ENCODE measurements around the gene LYZ. TPM values are rescaled to one million over a fixed set of nuclear protein-coding genes. Genes with fewer than 3 reads are reported as not detected.
"Not testable (repeated sequence)": the region's sequence is repeated elsewhere in the genome, so short reads cannot be mapped to it uniquely, and the experiment has no call there.

Gene LYZ
- total RNA-seq = 55.5 TPM

DNA sequence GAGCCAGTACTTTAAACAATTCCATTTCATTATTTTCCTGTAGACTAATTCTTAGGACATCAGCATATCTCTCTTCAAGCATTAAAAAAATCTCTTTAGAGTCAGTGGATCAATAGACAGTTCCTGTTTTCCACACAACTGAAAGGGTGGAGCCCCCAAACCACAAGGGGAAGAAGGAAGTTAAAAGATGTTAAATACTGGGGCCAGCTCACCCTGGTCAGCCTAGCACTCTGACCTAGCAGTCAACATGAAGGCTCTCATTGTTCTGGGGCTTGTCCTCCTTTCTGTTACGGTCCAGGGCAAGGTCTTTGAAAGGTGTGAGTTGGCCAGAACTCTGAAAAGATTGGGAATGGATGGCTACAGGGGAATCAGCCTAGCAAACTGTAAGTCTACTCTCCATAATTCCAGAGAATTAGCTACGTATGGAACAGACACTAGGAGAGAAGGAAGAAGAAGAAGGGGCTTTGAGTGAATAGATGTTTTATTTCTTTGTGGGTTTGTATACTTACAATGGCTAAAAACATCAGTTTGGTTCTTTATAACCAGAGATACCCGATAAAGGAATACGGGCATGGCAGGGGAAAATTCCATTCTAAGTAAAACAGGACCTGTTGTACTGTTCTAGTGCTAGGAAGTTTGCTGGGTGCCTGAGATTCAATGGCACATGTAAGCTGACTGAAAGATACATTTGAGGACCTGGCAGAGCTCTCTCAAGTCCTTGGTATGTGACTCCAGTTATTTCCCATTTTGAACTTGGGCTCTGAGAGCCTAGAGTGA is at the start of gene LYZ:
TSS of gene LYZ (plus strand) at position 220 of the 777 bp plus-strand sequence. CDS start at position 248, 28 bp downstream.
- peak in 2 of 3 donors; percentile 32 to 40 for DNase-seq (ENCODE audit: low read depth in 2 of 3, low spot score in 2 of 3)

GRCh38 chr12:69298947-69299346 is 49.2 kb upstream of the LYZ start:
- DNase-seq (ENCODE audit: low read depth in 2 of 3, low spot score in 2 of 3) = no peak

DNA sequence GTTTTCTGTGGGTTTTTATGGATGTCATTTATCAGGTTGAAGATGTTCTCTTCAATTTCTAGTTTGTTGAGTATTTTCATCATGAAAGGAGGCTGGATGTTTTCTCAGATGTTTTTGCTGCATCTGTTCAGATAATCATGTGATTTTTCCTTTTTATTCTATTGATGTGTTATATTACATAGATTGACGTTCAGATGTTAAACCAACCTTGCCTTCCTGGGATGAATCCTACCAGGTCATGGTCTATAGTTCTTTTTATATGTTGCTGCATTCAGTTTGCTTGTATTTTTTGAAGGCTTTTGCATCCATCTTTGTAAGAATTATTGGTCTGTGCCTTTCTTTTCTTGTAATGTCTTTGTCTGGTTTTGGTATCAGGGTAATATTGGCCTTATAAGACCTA is 43.9 kb upstream of the LYZ start:
- no peak for DNase-seq (ENCODE audit: low read depth in 2 of 3, low spot score in 2 of 3)

DNA sequence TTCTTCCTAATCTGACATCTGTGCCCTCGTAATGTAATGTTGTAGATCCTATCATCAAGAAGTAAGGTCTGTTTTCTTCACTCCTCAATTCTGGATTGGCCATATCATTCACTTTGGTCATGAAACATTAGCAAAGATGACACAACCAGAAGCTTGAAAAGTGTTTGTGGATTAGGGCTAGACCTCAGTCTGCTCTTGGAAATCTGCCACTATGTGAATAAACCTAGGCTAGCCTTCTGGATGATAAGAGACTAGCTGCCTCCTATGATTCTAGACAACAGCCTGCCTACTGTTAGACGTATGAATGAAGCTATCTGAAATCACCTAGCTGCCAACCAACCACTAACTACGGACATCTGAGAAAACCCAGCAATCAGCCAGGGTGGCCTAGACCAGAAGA is 38.7 kb upstream of the LYZ start:
- no peak for DNase-seq (ENCODE audit: low read depth in 2 of 3, low spot score in 2 of 3)

- DNase-seq (ENCODE audit: low read depth in 2 of 3, low spot score in 2 of 3) = no peak
These were observed 35.0 kb upstream of the LYZ start for GRCh38 chr12:69313209-69313608.

DNA sequence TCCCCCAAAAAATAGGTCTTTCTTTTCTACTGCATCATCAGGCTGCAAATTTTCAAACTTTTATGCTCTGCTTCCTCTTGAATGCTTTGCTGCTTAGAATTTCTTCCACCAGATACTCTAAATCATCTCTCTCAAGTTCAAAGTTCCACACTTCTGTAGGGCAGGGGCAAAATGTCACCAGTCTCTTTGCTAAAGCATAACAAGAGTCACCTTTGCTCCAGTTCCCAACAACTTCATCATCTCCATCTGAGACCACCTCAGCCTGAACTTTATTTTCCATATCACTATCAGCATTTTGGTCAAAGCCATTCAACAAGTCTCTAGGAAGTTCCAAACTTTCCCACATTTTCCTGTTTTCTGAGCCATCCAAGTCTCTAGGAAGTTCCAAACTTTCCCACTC is 31.4 kb upstream of the LYZ start:
- DNase-seq (ENCODE audit: low read depth in 2 of 3, low spot score in 2 of 3) = not testable (repeated sequence)

GRCh38 chr12:69317233-69317632 is 30.9 kb upstream of the LYZ start:
- DNase-seq (ENCODE audit: low read depth in 2 of 3, low spot score in 2 of 3) = not testable (repeated sequence)

- no peak for DNase-seq (ENCODE audit: low read depth in 2 of 3, low spot score in 2 of 3)
These were observed 30.0 kb upstream of the LYZ start for GRCh38 chr12:69318225-69318624.

GRCh38 chr12:69321351-69321750 is 26.8 kb upstream of the LYZ start:
- DNase-seq (ENCODE audit: low read depth in 2 of 3, low spot score in 2 of 3) = peak in 1 of 3 donors; percentile 20

DNA sequence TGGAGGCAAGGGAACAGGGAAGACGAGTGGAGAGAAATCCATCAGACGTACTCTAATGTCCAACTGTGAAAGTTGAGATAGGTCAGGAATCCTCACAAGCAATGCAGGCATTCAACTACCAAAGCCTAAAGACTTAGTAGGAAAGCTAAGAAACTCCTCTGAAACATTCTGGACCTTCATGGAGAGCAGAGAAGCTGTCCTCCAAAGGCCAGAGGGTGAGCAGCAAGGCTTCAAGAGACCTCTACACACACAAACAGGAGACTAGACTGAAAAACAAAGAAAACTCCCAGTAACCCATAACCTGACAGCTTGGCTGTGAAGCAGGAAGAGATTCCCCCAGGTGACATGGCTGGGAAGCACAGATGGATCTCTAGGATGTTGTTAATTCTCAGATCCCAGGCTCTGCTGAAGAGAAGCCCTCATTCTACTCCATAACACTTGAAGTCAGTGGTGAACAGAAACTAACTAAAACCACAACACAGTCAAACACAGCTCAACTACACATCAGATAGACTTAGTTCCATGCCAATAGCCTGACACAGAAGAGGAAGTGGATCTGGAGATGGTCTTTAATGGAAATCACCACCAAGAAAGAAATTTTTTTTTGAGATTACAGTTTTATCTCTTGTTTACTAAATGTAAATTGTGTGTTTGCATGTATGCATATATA is 23.2 kb upstream of the LYZ start:
- peak in 1 of 3 donors; percentile 40 for DNase-seq (ENCODE audit: low read depth in 2 of 3, low spot score in 2 of 3)

GRCh38 chr12:69328426-69328825 is 19.8 kb upstream of the LYZ start:
- DNase-seq (ENCODE audit: low read depth in 2 of 3, low spot score in 2 of 3) = no peak

GRCh38 chr12:69329669-69330428 is 18.3 kb upstream of the LYZ start:
- DNase-seq (ENCODE audit: low read depth in 2 of 3, low spot score in 2 of 3) = peak in 2 of 3 donors; percentile 12 to 23

DNA sequence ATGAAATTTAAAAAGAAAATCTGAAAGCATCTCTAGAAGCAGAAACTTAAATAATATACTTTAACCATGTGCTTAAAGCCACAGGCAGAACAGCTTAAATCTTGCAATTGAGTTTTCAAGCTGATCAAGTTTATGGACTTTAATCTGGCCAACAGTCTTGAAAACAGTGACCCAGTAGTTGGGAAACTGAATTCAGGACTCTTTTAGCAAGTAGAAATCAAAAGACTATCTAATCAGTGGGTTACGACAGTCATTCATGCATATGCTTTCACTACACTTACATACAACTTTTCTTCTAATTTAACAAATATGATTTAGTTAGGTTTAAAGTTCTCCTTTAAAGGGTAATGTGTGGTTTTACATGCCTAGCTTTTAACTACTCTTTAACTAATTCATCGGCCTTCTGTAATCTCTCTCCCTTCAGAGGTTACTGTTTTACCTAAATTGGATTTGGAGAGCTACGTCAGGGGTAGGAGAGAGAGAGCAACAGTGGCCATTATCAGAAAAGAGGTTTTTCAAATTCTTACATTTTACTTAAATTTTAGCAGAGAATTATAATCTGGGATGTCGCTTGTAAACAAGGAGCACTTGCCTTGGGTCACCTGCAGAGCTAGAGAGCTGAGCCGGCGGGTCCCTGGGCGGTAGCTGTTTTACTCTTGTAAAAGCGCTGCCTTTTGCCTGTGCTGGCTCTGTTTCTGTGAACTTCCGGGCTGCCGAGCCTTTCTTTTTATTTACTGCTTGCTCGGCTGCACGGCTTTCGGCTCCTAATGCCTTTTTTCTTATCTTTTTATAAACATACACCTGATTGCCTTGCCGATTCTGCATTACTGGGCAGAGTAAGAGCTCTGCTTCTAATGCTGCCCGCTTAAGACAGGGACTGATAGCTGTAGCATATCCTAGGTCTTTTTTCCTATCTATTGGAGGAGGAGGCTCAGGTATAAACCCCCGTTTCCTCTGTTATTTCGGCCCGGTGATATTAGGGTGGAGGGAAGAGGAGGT is 17.4 kb upstream of the LYZ start:
- peak; percentile 25 to 58 (median 38) for DNase-seq (ENCODE audit: low read depth in 2 of 3, low spot score in 2 of 3)

GRCh38 chr12:69331519-69331908 is 16.7 kb upstream of the LYZ start:
- no peak for DNase-seq (ENCODE audit: low read depth in 2 of 3, low spot score in 2 of 3)

DNA sequence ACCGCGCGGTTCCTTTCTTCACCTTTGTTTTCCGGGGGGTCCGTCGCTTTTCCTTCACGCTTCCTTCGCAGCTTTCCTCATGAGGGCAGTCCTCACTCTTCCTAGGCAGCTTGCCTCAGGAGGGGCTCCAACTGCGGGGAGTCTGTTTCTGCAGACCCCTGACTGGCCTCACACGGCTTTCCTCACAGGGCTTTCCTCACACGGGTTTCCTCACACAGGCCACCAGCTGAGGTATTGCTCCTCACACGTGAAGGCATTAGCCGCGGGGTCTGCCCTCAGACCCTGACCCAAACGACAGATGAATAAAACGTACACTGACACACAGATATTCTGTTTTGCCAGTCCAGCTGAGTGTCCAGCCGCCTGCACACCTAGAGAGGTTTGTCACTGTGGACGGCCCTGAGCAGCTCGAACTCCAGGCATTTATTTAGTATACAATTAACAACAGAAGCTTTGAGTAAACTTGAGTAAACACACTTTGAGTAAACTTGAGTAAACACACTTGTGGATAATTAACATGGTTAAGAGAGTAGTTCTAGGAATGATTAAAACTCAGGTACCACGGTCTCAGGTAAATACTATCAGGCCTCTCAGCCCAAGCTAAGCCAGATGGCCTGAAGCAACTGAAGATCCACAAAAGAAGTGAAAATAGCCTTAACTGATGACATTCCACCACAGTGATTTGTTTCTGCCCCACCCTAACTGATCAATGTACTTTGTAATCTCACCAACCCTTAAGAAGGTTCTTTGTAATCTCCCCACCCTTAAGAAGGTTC is 16.1 kb upstream of the LYZ start:
- DNase-seq (ENCODE audit: low read depth in 2 of 3, low spot score in 2 of 3) = no peak

- no peak for DNase-seq (ENCODE audit: low read depth in 2 of 3, low spot score in 2 of 3)
These were observed 15.3 kb upstream of the LYZ start for GRCh38 chr12:69332815-69333358.

GRCh38 chr12:69334158-69334557 is 14.0 kb upstream of the LYZ start:
- DNase-seq (ENCODE audit: low read depth in 2 of 3, low spot score in 2 of 3) = no peak

- DNase-seq (ENCODE audit: low read depth in 2 of 3, low spot score in 2 of 3) = no peak
These were observed 10.7 kb upstream of the LYZ start for GRCh38 chr12:69337311-69338090.

Data from hematopoietic multipotent progenitor cell (in vitro differentiated cells).